OCI-LY3 (cell line): Measurements from ENCODE around the gene RNF220.

ENCODE experiments used
- CTCF ChIP-seq: fragments of 200-600, 300-600 bp; sonication (generic); IDR thresholded peaks from 2 replicates; pipeline ENCODE4 v1.5.1; 2014; ENCODE audit warnings: antibody characterized with exemption, low read length, low read depth
- EZH2phosphoT487 ChIP-seq: fragments of 200-600 bp; shearing (Covaris generic); IDR thresholded peaks from 2 replicates; pipeline ENCODE4 v1.6.1; 2018; ENCODE audit warnings: antibody characterized with exemption, mixed run types, low read depth

GRCh38 chr1:44584167-44584566 is 179.1 kb downstream of the RNF220 start:
- TF ChIP-seq CTCF (no peak), EZH2phosphoT487 (no peak)
